HCT116 (cell line): ENCODE measurements around the gene GPC4. TPM values are rescaled to one million over a fixed set of nuclear protein-coding genes. Genes with fewer than 3 reads are reported as not detected.

Experiments
- ATAC-seq: fragments of 200-7000 bp; cut with Tn5 transposase; 2 replicates; pipeline ENCODE4 v1.9.1; 2020; ENCODE audit warnings: mild to moderate bottlenecking, moderate library complexity
- BruUV-seq: library from RNA; stranded (reverse); fragments of 400-500 nt; replicated peaks from 2 replicates; lab custom pipeline; 2021; lab: Mats Ljungman, UMichigan
- CTCF ChIA-PET: fragments of 300-600 bp; sonication (Branson Sonifier 250); formaldehyde crosslinking; loops from one replicate; lab custom pipeline; 2021; ENCODE audit warnings: antibody characterized with exemption; lab: Charles Lee
- POLR2A ChIA-PET: fragments of 300-600, 350-600 bp; sonication (Branson Sonifier 250); formaldehyde crosslinking; loops from one replicate; lab custom pipeline; 2021; ENCODE audit warnings: antibody characterized with exemption; lab: Charles Lee
- RAD21 ChIA-PET, 2 experiments: fragments of 300-600 bp; sonication (Branson Sonifier 250); formaldehyde crosslinking; loops; one replicate each; lab custom pipeline; 2023; ENCODE audit warnings: low total read pairs in 2 of 2; ENCODE audit not compliant: uncharacterized antibody in 2 of 2, unreplicated experiment in 2 of 2, low non-redundant PET in 1 of 2; lab: Charles Lee
- DNase-seq: peaks from one replicate; pipeline ENCODE4 v3.0.0-alpha.2; 2010; ENCODE audit warnings: low read depth, low spot score
- H2AFZ ChIP-seq: fragments of 200-600 bp; shearing (Covaris generic), sonication (generic); 2 replicates; pipeline ENCODE4 v1.6.1; 2017; ENCODE audit warnings: low read depth, mixed run types, mixed read lengths, antibody characterized with exemption, low read length; ENCODE audit not compliant: poor library complexity, severe bottlenecking
- H3K27ac ChIP-seq: 2 replicates; pipeline ENCODE4 v1.5.1; 2012; ENCODE audit warnings: low read depth, low read length
- H3K27me3 ChIP-seq: fragments of 200-600 bp; sonication (generic); 2 replicates; pipeline ENCODE4 v1.6.1; 2016; ENCODE audit warnings: mixed run types, low read length, mixed read lengths; ENCODE audit not compliant: insufficient read depth
- H3K36me3 ChIP-seq, 2 experiments: fragments of 200-500 bp in 1 of 2; fragments of 200-600 bp in 1 of 2; sonication (Bioruptor generic) in 1 of 2; sonication (generic) in 1 of 2; 2 replicates each; pipeline versions ENCODE4 v1.5.1 to v1.6.1; 2014 to 2016; ENCODE audit warnings: low read length in 2 of 2, inconsistent platforms in 1 of 2, mixed read lengths in 1 of 2, mixed run types in 1 of 2; ENCODE audit not compliant: insufficient read depth in 2 of 2, control insufficient read depth in 1 of 2
- H3K4me1 ChIP-seq, 2 experiments: fragments of 200-600 bp in 1 of 2; sonication (generic) in 1 of 2; 2 replicates each; pipeline versions ENCODE4 v1.5.1 to v1.6.1; 2012 to 2017; ENCODE audit warnings: low read length in 2 of 2, inconsistent platforms in 1 of 2, mild to moderate bottlenecking in 1 of 2, mixed read lengths in 1 of 2, mixed run types in 1 of 2, moderate library complexity in 1 of 2; ENCODE audit not compliant: insufficient read depth in 2 of 2, control insufficient read depth in 1 of 2
- H3K4me2 ChIP-seq: fragments of 200-600 bp; sonication (generic); 2 replicates; pipeline ENCODE4 v1.6.1; 2017; ENCODE audit warnings: mixed run types, low read length, mixed read lengths
- H3K4me3 ChIP-seq, 2 experiments: fragments of 200-600 bp in 1 of 2; sonication (generic) in 1 of 2; replicated peaks in 1 of 2; 2 replicates each; pipeline ENCODE4 v1.5.1; 2011 to 2016; ENCODE audit warnings: low read length in 2 of 2, control low read depth in 1 of 2, low read depth in 1 of 2, mild to moderate bottlenecking in 1 of 2, mixed read lengths in 1 of 2, mixed run types in 1 of 2
- H3K79me2 ChIP-seq: fragments of 200-600 bp; sonication (generic); 2 replicates; pipeline ENCODE4 v1.6.1; 2017; ENCODE audit warnings: mild to moderate bottlenecking, mixed run types, low read length, moderate library complexity, mixed read lengths; ENCODE audit not compliant: insufficient read depth
- H3K9ac ChIP-seq: fragments of 200-600 bp; sonication (generic); 2 replicates; pipeline ENCODE4 v1.6.1; 2016; ENCODE audit warnings: low read length, mixed read lengths
- H3K9me2 ChIP-seq: fragments of 200-600 bp; sonication (generic), shearing (Covaris generic); 2 replicates; pipeline ENCODE4 v1.6.1; 2017; ENCODE audit warnings: mixed run types, mild to moderate bottlenecking, moderate library complexity; ENCODE audit not compliant: insufficient read depth
- H3K9me3 ChIP-seq, 2 experiments: fragments of 200-500 bp in 1 of 2; fragments of 200-600 bp in 1 of 2; sonication (Bioruptor generic) in 1 of 2; sonication (generic) in 1 of 2; 2 replicates each; pipeline ENCODE4 v1.6.1; 2014 to 2017; ENCODE audit warnings: low read length in 2 of 2, mixed read lengths in 2 of 2, inconsistent platforms in 1 of 2, low read depth in 1 of 2, mild to moderate bottlenecking in 1 of 2, mixed run types in 1 of 2, moderate library complexity in 1 of 2; ENCODE audit not compliant: control insufficient read depth in 1 of 2, insufficient read depth in 1 of 2
- H4K20me1 ChIP-seq: fragments of 200-600 bp; sonication (generic), shearing (Covaris generic); 2 replicates; pipeline ENCODE4 v1.6.1; 2017; ENCODE audit warnings: mixed run types, mild to moderate bottlenecking, moderate library complexity; ENCODE audit not compliant: insufficient read depth
- CTCF ChIP-seq, 3 experiments: fragments of 200-600 bp in 1 of 3; sonication (generic) in 1 of 3; IDR thresholded peaks in 2 of 3; conservative IDR thresholded peaks in 1 of 3; 2 replicates each; pipeline ENCODE4 v1.5.1; 2012 to 2017; ENCODE audit warnings: low read depth in 2 of 3, low read length in 2 of 3, antibody characterized with exemption in 1 of 3, borderline replicate concordance in 1 of 3, control low read depth in 1 of 3, mild to moderate bottlenecking in 1 of 3, mixed read lengths in 1 of 3, mixed run types in 1 of 3, moderate library complexity in 1 of 3; ENCODE audit not compliant: insufficient read depth in 1 of 3
- ELF1 ChIP-seq: IDR thresholded peaks from 2 replicates; pipeline ENCODE4 v1.6.1; 2012; ENCODE audit warnings: low read depth, borderline replicate concordance
- RAD21 ChIP-seq: IDR thresholded peaks from 2 replicates; pipeline ENCODE4 v1.6.1; 2012; ENCODE audit warnings: low read depth, mild to moderate bottlenecking
- SP1 ChIP-seq: IDR thresholded peaks from 2 replicates; pipeline ENCODE4 v1.6.1; 2012; ENCODE audit warnings: low read depth
- ZFX ChIP-seq: fragments of 450-650 bp; IDR thresholded peaks from 2 replicates; pipeline ENCODE4 v1.6.1; 2017
- intact Hi-C: fragments of 100-400 bp; cut with micrococcal nuclease; formaldehyde crosslinking; loops from 2 replicates; pipeline ENCODE4 v1.10.0; 2022
- total RNA-seq: library from RNA; stranded (reverse); gene quantifications from one replicate; pipeline ENCODE4 v1.2.1, GENCODE V29; 2021; ENCODE audit not compliant: unreplicated experiment
- TF ChIP-seq, protein P1 (sequence below): IDR thresholded peaks from 2 replicates; pipeline ENCODE4 v1.6.1; 2012

GPC4 gene
- total RNA-seq, 1 experiment from 2014 or later, result 9.7 TPM

GRCh38 chrX:133305348-133305747 lies 109.9 kb downstream of the GPC4 start:
- no peaks in the 10 kb centered on the region for H3K9me2 ChIP-seq
- no TSS peak for BruUV-seq
- no peak overlapping the region for H3K4me3 ChIP-seq
- CTCF ChIA-PET, result no interaction called here
- H3K4me1 ChIP-seq, result no peaks in the 10 kb centered on the region
- DNase-seq, result no peak
- H3K79me2 ChIP-seq, result no peaks in the 10 kb centered on the region
- RAD21 ChIA-PET, result no interaction called here
- H3K27me3 ChIP-seq, result no peaks in the 10 kb centered on the region
- H4K20me1 ChIP-seq, result no peaks in the 10 kb centered on the region
- no peak overlapping the region for H3K27ac ChIP-seq
- no peaks in the 10 kb centered on the region for H3K36me3 ChIP-seq
- H3K9me3 ChIP-seq, result no peaks in the 10 kb centered on the region
- POLR2A ChIA-PET, result no interaction called here
- H3K9ac ChIP-seq, result no peak overlapping the region
- no peak overlapping the region for H3K4me2 ChIP-seq
- no peak for TF ChIP-seq SP1
- TF ChIP-seq ZFX, result no peak
- TF ChIP-seq CTCF (IDR thresholded peaks at IDR 0.05 in 2 of 3, conservative IDR thresholded peaks at IDR 0.05 in 1 of 3; ENCODE audit: borderline replicate concordance in 1 of 3, insufficient read depth in 1 of 3, low read depth in 2 of 3, low read length in 2 of 3), result no peak
- no peak for TF ChIP-seq RAD21
- intact Hi-C loops, result no loop called here
- H2AFZ ChIP-seq, result no peak overlapping the region
- ATAC-seq, result no peak

- H3K36me3 ChIP-seq, result no peaks in the 10 kb centered on the region
- RAD21 ChIA-PET, result no interaction called here
- no peaks in the 10 kb centered on the region for H3K27me3 ChIP-seq
- H3K4me2 ChIP-seq, result no peak overlapping the region
- DNase-seq (no peak), ATAC-seq (no peak)
- H3K9me2 ChIP-seq, result no peaks in the 10 kb centered on the region
- H3K27ac ChIP-seq, result no peak overlapping the region
- no peak overlapping the region for H3K4me3 ChIP-seq
- BruUV-seq, result no TSS peak
- H2AFZ ChIP-seq, result no peak overlapping the region
- H4K20me1 ChIP-seq, result no peaks in the 10 kb centered on the region
- no peaks in the 10 kb centered on the region for H3K79me2 ChIP-seq
- H3K9ac ChIP-seq, result no peak overlapping the region
- CTCF ChIA-PET, result no interaction called here
- POLR2A ChIA-PET, result no interaction called here
- intact Hi-C loops, result no loop called here
- H3K9me3 ChIP-seq, result no peaks in the 10 kb centered on the region
- TF ChIP-seq ELF1, result no peak
- TF ChIP-seq, protein P1, sequence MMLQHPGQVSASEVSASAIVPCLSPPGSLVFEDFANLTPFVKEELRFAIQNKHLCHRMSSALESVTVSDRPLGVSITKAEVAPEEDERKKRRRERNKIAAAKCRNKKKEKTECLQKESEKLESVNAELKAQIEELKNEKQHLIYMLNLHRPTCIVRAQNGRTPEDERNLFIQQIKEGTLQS, result no peak
- H3K4me1 ChIP-seq, result no peaks in the 10 kb centered on the region
Measured at GRCh38 chrX:133302775-133303445, 112.4 kb downstream of the GPC4 start.
